H9 (cell line): ENCODE measurements around the gene GABRD. TPM values are rescaled to one million over a fixed set of nuclear protein-coding genes. Genes with fewer than 3 reads are reported as not detected.

ENCODE experiments used
- DNase-seq: peaks from one replicate; pipeline ENCODE4 v3.0.0-alpha.2; 2017
- H2AFZ ChIP-seq: one replicate; pipeline ENCODE4 v1.6.1; 2013; ENCODE audit warnings: mild to moderate bottlenecking, low read length, control low read depth, moderate library complexity
- H2AK5ac ChIP-seq: 2 replicates; pipeline ENCODE4 v1.6.1; 2013; ENCODE audit warnings: low read length, control low read depth, mixed read lengths; ENCODE audit not compliant: insufficient read length
- H2BK120ac ChIP-seq: one replicate; pipeline ENCODE4 v1.6.1; 2013; ENCODE audit warnings: low read depth, mild to moderate bottlenecking, low read length, control low read depth, inconsistent platforms; ENCODE audit not compliant: poor library complexity, severe bottlenecking
- H2BK12ac ChIP-seq: 2 replicates; pipeline ENCODE4 v1.6.1; 2013; ENCODE audit warnings: low read length, control low read depth, mixed read lengths, low read depth; ENCODE audit not compliant: insufficient read length
- H2BK15ac ChIP-seq: 2 replicates; pipeline ENCODE4 v1.6.1; 2013; ENCODE audit warnings: low read depth, low read length, control low read depth
- H2BK20ac ChIP-seq: one replicate; pipeline ENCODE4 v1.6.1; 2013; ENCODE audit warnings: low read depth, mild to moderate bottlenecking, low read length, control low read depth, inconsistent platforms; ENCODE audit not compliant: poor library complexity, severe bottlenecking
- H2BK5ac ChIP-seq: 2 replicates; pipeline ENCODE4 v1.6.1; 2013; ENCODE audit warnings: low read length, control low read depth, mixed read lengths; ENCODE audit not compliant: insufficient read length
- H3K14ac ChIP-seq: 2 replicates; pipeline ENCODE4 v1.6.1; 2013; ENCODE audit warnings: low read length, control low read depth; ENCODE audit not compliant: insufficient read depth
- H3K18ac ChIP-seq: 2 replicates; pipeline ENCODE4 v1.6.1; 2013; ENCODE audit warnings: low read depth, mild to moderate bottlenecking, mixed read lengths, low read length, control low read depth; ENCODE audit not compliant: insufficient read length
- H3K23ac ChIP-seq: 2 replicates; pipeline ENCODE4 v1.6.1; 2013; ENCODE audit warnings: low read length, control low read depth, mixed read lengths, low read depth; ENCODE audit not compliant: insufficient read length
- H3K23me2 ChIP-seq: 2 replicates; pipeline ENCODE4 v1.6.1; 2013; ENCODE audit warnings: low read depth, mild to moderate bottlenecking, mixed read lengths, low read length, control low read depth; ENCODE audit not compliant: insufficient read length, poor library complexity, severe bottlenecking
- H3K27ac ChIP-seq: 2 replicates; pipeline ENCODE4 v1.5.1; 2013; ENCODE audit warnings: low read length, control low read depth, mixed read lengths, low read depth; ENCODE audit not compliant: insufficient read length
- H3K27me3 ChIP-seq: 2 replicates; pipeline ENCODE4 v1.6.1; 2013; ENCODE audit warnings: low read length, control low read depth, inconsistent platforms; ENCODE audit not compliant: insufficient read depth
- H3K4ac ChIP-seq: 2 replicates; pipeline ENCODE4 v1.6.1; 2013; ENCODE audit warnings: low read depth, mild to moderate bottlenecking, control low read depth, inconsistent platforms, low read length, moderate library complexity
- H3K4me1 ChIP-seq: 2 replicates; pipeline ENCODE4 v1.6.1; 2013; ENCODE audit warnings: low read length, control low read depth, inconsistent platforms; ENCODE audit not compliant: insufficient read depth
- H3K4me2 ChIP-seq: 2 replicates; pipeline ENCODE4 v1.6.1; 2013; ENCODE audit warnings: low read length, control low read depth, mixed read lengths; ENCODE audit not compliant: insufficient read length, insufficient read depth
- H3K56ac ChIP-seq: 2 replicates; pipeline ENCODE4 v1.6.1; 2013; ENCODE audit warnings: low read depth, mild to moderate bottlenecking, mixed read lengths, low read length, control low read depth; ENCODE audit not compliant: insufficient read length
- H3K79me1 ChIP-seq: 2 replicates; pipeline ENCODE4 v1.6.1; 2013; ENCODE audit warnings: low read depth, mild to moderate bottlenecking, moderate library complexity, low read length, control low read depth, inconsistent platforms; ENCODE audit not compliant: insufficient read depth, poor library complexity, severe bottlenecking
- H3K79me2 ChIP-seq: 2 replicates; pipeline ENCODE4 v1.6.1; 2013; ENCODE audit warnings: low read length, control low read depth, inconsistent platforms; ENCODE audit not compliant: insufficient read depth
- H3K9ac ChIP-seq: 2 replicates; pipeline ENCODE4 v1.6.1; 2013; ENCODE audit warnings: low read length, control low read depth, mixed read lengths; ENCODE audit not compliant: insufficient read length; ENCODE audit errors: extremely low read depth
- H3K9me3 ChIP-seq: one replicate; pipeline ENCODE4 v1.6.1; 2013; ENCODE audit warnings: low read depth, low read length, inconsistent platforms; ENCODE audit not compliant: control insufficient read depth
- H3T11ph ChIP-seq: one replicate; pipeline ENCODE4 v1.6.1; 2013; ENCODE audit warnings: mild to moderate bottlenecking, low read length, control low read depth, inconsistent platforms
- H4K20me1 ChIP-seq: one replicate; pipeline ENCODE4 v1.6.1; 2013; ENCODE audit not compliant: control insufficient read depth, insufficient read length, insufficient read depth
- H4K5ac ChIP-seq: 2 replicates; pipeline ENCODE4 v1.6.1; 2013; ENCODE audit warnings: low read depth, mild to moderate bottlenecking, mixed read lengths, low read length, control low read depth; ENCODE audit not compliant: insufficient read length
- H4K8ac ChIP-seq: replicated peaks from 2 replicates; pipeline ENCODE4 v1.6.1; 2013; ENCODE audit warnings: low read length, control low read depth, mixed read lengths, low read depth; ENCODE audit not compliant: insufficient read length
- H4K91ac ChIP-seq: 2 replicates; pipeline ENCODE4 v1.6.1; 2013; ENCODE audit warnings: low read depth, mild to moderate bottlenecking, moderate library complexity, mixed read lengths, low read length, control low read depth; ENCODE audit not compliant: insufficient read length
- H3K27ac Mint-ChIP-seq, 3 experiments: 2 replicates in 2 of 3; 3 replicates in 1 of 3; pipeline ENCODE4 v1.8.0; 2020 to 2021; ENCODE audit warnings: mixed read lengths in 3 of 3, mild to moderate bottlenecking in 1 of 3, moderate library complexity in 1 of 3
- H3K27me3 Mint-ChIP-seq: 2 replicates; pipeline ENCODE4 v1.8.0; 2021; ENCODE audit warnings: low read depth, mild to moderate bottlenecking, moderate library complexity, mixed read lengths
- H3K36me3 Mint-ChIP-seq, 3 experiments: 2 replicates in 2 of 3; 3 replicates in 1 of 3; pipeline ENCODE4 v1.8.0; 2020 to 2021; ENCODE audit warnings: low read depth in 3 of 3, mixed read lengths in 3 of 3; ENCODE audit not compliant: insufficient read depth in 1 of 3
- H3K4me1 Mint-ChIP-seq, 2 experiments: 2 replicates each; pipeline ENCODE4 v1.8.0; 2020; ENCODE audit warnings: mixed read lengths in 2 of 2
- H3K4me3 Mint-ChIP-seq, 2 experiments: 2 replicates in 1 of 2; 3 replicates in 1 of 2; pipeline ENCODE4 v1.8.0; 2020 to 2021; ENCODE audit warnings: mild to moderate bottlenecking in 2 of 2, mixed read lengths in 2 of 2, moderate library complexity in 1 of 2
- H3K9me3 Mint-ChIP-seq, 2 experiments: 2 replicates in 1 of 2; 3 replicates in 1 of 2; pipeline ENCODE4 v1.8.0; 2020; ENCODE audit warnings: mild to moderate bottlenecking in 2 of 2, mixed read lengths in 2 of 2, moderate library complexity in 1 of 2
- CTCF ChIP-seq: fragments of 200-600 bp; sonication (generic); conservative IDR thresholded peaks from 3 replicates; pipeline ENCODE4 v1.8.0; 2021; ENCODE audit warnings: antibody characterized with exemption, mild to moderate bottlenecking
- WGBS: extraction: QIAGEN DNeasy Blood & Tissue Kit; methylation state at CpG from one replicate; pipeline ENCODE4 v1.1.7; 2013; ENCODE audit warnings: missing lambda C conversion rate, low lambda C conversion rate, mixed read lengths; ENCODE audit not compliant: insufficient read length; ENCODE audit errors: extremely low coverage; 5-methylcytosine and 5-hydroxymethylcytosine counted together
- total RNA-seq: library from RNA; stranded (reverse); gene quantifications from 2 replicates; pipeline ENCODE4 v1.2.1, GENCODE V29; 2021

GABRD gene
- total RNA-seq, 1 experiment from 2014 or later: 0.59 TPM

GRCh38 chr1:2076826-2077225 lies 57.7 kb downstream of the GABRD start:
- Mint-ChIP-seq H3K4me3 (no peak overlapping the region), H3K4me1 (peaks cover 2 to 13% of the 10 kb centered on the region in 2 experiments; a peak in 2 of 4 replicates), H3K9me3 (peaks cover 15 to 21% of the 10 kb centered on the region in 2 experiments), H3K27ac (no peak overlapping the region; a peak in 2 of 7 replicates), H3K36me3 (peaks cover 28 to 43% (median 32%) of the 10 kb centered on the region in 3 experiments), H3K27me3 (no peaks in the 10 kb centered on the region; the same call in 1 of the 2 replicates)
- Histone ChIP-seq H3K9ac (no peak overlapping the region), H2BK5ac (no peak overlapping the region), H3K27me3 (no peaks in the 10 kb centered on the region), H2BK120ac (no peak overlapping the region), H3K4me1 (no peaks in the 10 kb centered on the region), H3K9me3 (peaks cover 5% of the 10 kb centered on the region), H2BK15ac (no peak overlapping the region), H3K18ac (no peak overlapping the region), H2BK12ac (no peak overlapping the region), H3K14ac (no peak overlapping the region), H3K27ac (no peak overlapping the region), H3K23ac (no peak overlapping the region), H3T11ph (no peak overlapping the region), H4K20me1 (no peaks in the 10 kb centered on the region), H2AK5ac (no peak overlapping the region), H2BK20ac (no peak overlapping the region), H3K79me1 (no peaks in the 10 kb centered on the region), H3K79me2 (peaks cover 3% of the 10 kb centered on the region; the same call in 1 of the 2 replicates), H3K4ac (no peak overlapping the region), H3K23me2 (no peaks in the 10 kb centered on the region), H4K91ac (no peak overlapping the region), H2AFZ (no peak overlapping the region), H4K8ac (no peak overlapping the region), H3K56ac (no peak overlapping the region), H4K5ac (no peak overlapping the region), H3K4me2 (no peak overlapping the region)
- no CpG with 5 or more reads among the region's 21 CpGs for WGBS
- TF ChIP-seq CTCF: no peak
- no peak for DNase-seq
